HG02571 (cell line): ENCODE data around the gene RPL36.
"Not testable (repeated sequence)": the region's sequence is repeated elsewhere in the genome, so short reads cannot be mapped to it uniquely, and the experiment has no call there.

Source experiments
- ATAC-seq: cut with Tn5 transposase; IDR thresholded peaks from one replicate; pipeline ENCODE4 v1.9.1; 2021; ENCODE audit warnings: mild to moderate bottlenecking, moderate library complexity; ENCODE audit not compliant: unreplicated experiment

The RPL36 gene

DNA sequence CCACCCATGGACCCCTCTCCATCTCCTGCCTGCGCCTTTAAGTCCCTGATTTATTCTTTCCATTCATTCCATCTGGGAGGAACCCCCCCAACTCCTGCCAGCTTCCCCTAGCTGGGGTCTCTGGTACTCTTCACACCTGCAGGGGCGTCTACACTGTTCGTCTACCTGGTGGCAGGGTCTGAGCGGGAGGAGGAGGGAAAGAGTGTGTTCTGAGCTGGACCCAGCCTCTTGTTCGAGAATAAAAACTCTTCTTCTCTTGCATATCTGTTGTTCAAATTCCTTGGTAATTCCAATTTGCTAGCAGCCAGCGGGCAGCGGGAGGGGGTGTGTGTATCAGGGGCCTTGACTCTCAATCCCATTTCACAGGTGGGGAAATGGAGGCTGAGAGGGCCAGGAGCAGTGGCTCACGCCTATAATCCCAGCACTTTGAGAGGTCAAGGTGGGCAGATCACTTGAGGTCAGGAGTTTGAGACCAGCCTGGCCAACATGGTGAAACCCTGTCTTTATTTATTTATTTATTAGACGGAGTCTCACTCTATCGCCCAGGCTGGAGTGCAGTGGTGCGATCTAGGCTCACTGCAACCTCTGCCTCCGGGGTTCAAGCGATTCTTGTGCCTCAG, 1.7 kb upstream of the RPL36 start:
- ATAC-seq, result not testable (repeated sequence)

- no peak for ATAC-seq
These were observed 1.1 kb downstream of the RPL36 start for GRCh38 chr19:5690955-5691821.

DNA sequence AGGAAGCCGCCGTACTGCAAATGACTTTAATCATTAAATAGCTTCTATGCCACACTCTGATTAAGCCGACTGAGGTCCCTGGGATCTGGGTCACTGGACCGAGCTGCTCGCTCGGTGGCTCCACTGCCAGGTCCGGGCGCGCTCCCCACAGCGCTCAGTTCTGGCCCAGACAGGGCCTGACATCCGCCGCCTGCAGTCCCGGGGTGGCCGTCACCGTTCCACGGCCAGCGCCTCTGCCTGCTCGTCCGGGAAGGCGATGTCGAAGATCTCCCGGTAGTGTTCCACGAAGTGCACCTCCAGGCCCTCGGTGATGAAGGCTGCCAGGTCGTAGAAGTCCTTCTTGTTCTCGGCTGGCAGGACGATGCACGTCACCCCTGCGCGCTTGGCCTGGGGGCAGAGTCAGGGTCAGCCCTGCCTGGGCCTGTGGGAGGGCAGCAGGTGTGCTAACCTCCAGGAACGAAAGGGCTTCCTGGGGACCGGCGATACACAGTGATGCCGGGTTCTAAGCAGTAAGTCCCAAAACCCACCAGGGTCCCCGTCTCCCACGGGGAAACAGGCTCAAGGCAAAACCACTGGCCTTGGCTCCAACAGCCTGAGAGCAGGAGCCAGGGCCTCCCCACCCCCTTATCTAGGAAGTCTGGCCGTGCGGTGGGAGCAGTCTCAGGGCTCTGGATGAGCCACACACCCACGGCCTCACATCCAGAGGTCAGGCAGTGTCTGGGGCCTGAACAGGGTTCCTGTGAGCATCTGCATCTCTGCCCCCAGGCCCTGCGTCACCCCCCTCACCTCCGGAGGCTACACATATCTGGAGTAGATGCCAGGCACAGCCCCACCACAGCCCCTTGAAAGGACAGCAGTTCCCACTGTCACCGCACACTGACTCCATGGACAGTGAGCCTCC, 2.0 kb downstream of the RPL36 start:
- no peak for ATAC-seq

- ATAC-seq, result no peak
These were observed 2.7 kb downstream of the RPL36 start for GRCh38 chr19:5692723-5693194.

GRCh38 chr19:5693195-5694166, 3.4 kb downstream of the RPL36 start:
- ATAC-seq, result no peak

GRCh38 chr19:5694167-5694955, 4.3 kb downstream of the RPL36 start:
- ATAC-seq, result no peak

GRCh38 chr19:5694956-5695648, 5.0 kb downstream of the RPL36 start:
- no peak for ATAC-seq

- ATAC-seq, result no peak
These were observed 5.6 kb downstream of the RPL36 start for GRCh38 chr19:5695649-5696195.

- ATAC-seq, result no peak
These were observed 6.3 kb downstream of the RPL36 start for GRCh38 chr19:5696196-5697021.

DNA sequence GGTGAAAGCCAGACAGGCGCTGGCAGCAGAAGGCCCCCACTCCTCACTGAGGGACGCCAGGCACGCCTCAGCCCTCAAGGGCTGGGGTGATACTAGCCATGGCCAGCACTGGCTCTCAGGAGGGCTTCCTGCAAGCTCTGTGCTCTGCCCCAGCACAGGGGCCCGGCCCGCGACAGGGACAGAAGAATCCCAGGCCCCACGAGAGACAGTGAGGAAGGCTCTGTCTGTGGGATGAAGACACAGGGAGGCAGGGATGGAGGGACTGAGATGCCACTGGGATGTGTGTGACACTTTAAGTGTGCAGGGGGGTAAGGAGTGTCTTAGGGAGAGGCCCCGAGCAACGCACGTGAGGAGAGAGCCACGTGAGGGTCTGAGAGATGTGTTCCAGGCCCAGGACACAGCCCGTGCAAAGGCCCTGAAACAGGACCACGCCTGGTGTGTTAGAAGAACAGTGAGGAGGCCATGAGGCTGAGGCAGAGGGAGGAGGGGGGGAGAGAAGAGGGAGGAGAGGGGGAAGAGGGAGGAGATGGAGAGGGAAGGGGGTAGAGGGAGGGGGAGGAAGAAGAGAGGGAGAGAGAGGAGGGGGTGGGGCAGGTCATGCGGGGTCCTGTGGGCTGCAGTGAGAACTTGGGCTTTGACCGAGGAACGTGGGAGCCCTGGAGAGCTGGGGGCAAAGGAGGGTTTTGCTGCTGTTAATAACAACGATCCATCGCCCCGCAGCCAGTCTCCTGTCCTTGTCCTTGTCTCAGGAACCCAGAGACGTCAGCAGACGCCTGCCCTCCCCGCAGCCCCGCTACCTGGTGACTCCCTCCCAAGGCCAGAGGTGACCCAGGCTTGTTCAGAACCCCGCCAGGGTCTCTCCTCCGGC, 7.2 kb downstream of the RPL36 start:
- no peak for ATAC-seq

DNA sequence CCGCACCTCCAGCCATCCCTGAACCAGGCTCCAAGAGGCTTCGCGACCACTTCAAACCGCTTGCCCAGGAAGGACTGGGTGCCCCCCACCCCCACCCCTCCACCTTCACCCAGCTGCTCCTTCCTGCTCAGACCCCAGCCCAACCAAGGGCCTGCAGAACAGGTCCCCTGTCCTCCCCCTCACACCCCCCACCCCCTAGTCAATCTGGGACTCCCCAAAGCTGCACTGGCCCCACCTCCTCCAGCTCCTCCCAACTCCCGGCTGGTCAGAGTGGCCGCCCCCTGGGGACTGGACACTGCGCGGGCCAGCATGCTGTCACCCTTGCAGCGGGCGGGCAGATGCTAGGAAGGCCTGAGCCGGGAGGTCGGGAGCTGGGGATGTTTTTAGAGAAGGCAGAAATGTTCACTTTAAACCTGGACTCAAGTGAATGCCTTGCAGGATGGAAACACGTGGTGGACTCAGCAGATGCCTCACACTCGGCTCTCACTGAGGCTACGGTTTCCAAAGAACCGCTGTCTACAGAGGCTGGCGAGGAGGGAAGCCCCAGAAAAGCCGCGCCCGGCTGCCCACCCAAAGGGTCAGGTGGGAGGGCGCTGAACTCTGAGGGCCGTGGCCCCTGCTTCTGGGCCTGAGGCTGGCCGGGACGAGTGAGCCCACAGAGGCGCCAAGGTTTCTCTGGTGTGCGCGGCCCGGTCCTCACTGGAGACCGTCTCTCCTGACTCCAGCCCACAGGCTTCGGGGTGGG, 8.0 kb downstream of the RPL36 start:
- no peak for ATAC-seq

DNA sequence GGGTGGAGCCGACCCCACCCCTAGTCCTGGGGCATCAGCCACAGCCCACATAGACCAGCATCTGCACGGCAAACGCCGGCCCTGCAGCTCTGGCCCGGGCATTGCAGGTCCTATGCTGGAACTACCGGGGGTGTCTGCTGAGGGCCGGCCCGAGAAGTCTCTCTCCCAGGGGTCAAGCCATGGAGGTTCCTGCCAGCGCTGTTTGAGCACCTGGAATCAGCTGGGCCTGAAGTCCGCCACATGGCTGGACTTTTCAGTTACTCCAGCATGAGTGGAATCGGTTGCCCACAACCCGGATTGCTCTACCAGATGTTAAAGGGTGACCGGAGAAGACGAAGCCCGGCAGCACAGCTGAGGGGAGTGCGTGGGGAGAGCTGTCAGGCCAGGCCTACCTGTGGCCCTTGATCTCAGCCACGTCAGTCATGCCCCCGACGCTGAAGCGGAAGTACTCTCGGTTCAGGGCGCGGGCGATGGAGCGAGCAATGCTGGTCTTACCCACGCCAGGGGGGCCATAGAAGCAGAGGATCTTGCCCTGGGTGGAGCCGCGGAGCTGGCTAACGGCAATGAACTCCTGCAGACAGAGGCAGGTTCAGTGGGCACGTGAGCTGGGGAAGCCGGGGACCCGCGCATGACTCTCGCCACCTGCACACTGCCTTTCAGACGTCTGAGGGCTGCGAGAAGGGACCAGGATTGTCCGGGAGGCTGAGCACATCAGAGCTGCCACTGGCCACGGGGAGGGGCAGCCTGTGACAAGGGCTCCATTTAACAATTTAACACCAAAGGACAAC, 8.7 kb downstream of the RPL36 start:
- no peak for ATAC-seq

- no peak for ATAC-seq
These were observed 10.5 kb downstream of the RPL36 start for GRCh38 chr19:5700455-5701092.

DNA sequence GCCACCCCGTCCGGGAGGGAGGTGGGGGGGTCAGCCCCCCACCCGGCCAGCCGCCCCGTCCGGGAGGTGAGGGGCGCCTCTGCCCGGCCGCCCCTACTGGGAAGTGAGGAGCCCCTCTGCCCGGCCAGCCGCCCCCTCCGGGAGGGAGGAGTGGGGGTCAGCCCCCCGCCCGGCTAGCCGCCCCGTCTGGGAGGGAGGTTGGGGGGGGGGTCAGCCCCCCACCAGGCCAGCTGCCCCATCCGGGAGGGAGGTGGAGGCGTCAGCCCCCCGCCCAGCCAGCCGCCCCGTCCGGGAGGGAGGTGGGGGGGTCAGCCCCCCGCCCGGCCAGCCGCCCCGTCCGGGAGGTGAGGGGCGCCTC, 11.9 kb downstream of the RPL36 start:
- not testable (repeated sequence) for ATAC-seq
